K562 (cell line): ENCODE measurements around the gene TNRC6B. TPM values are rescaled to one million over a fixed set of nuclear protein-coding genes. Genes with fewer than 3 reads are reported as not detected.

ENCODE experiments used
- ATAC-seq: fragments of 200-7000 bp; cut with Tn5 transposase; 3 replicates; pipeline ENCODE4 v1.9.1; 2020; ENCODE audit warnings: moderate library complexity
- BruUV-seq: library from RNA; stranded (reverse); fragments of 400-500 nt; replicated peaks from 2 replicates; lab custom pipeline; 2021; lab: Mats Ljungman, UMichigan
- CTCF ChIA-PET: fragments of 300-600 bp; formaldehyde crosslinking; extraction: SDS; loops from one replicate; lab custom pipeline; 2021; ENCODE audit warnings: low intra/inter-chr PET ratio; lab: Yijun Ruan, JAX
- POLR2A ChIA-PET: fragments of 300-600, 350-650 bp; sonication (Branson Sonifier 250); formaldehyde crosslinking; extraction: SDS; loops from one replicate; lab custom pipeline; 2021; ENCODE audit warnings: antibody characterized with exemption, inconsistent platforms; lab: Yijun Ruan, JAX
- DNase-seq, 4 experiments: peaks; one replicate each; pipeline versions ENCODE4 v3.0.0 to v3.0.0-alpha.2; 2011 to 2018; ENCODE audit warnings: low spot score in 3 of 4, mixed read lengths in 3 of 4; ENCODE audit errors: extremely low read depth in 1 of 4
- FAIRE-seq: peaks from 2 replicates; lab custom pipeline; 2011; peaks lifted over from hg19 to GRCh38; lab: Jason Lieb, UNC
- H2AFZ ChIP-seq: 2 replicates; pipeline ENCODE4 v1.6.0; 2011; ENCODE audit warnings: low read depth, low read length, control low read depth, inconsistent platforms
- H3K27ac ChIP-seq: fragments of 200-600 bp; 3 replicates; pipeline ENCODE4 v1.8.0; 2011; ENCODE audit warnings: low read depth, mild to moderate bottlenecking, control low read depth, inconsistent platforms, low read length, moderate library complexity, mixed read lengths; ENCODE audit errors: extremely low read depth
- H3K27me3 ChIP-seq, 2 experiments: fragments of 300-600 bp in 1 of 2; 2 replicates in 1 of 2; 3 replicates in 1 of 2; pipeline versions ENCODE4 v1.6.0 to v1.8.0; 2011; ENCODE audit warnings: inconsistent platforms in 2 of 2, low read length in 2 of 2, mild to moderate bottlenecking in 1 of 2, mixed read lengths in 1 of 2, moderate library complexity in 1 of 2; ENCODE audit not compliant: control insufficient read depth in 2 of 2, insufficient read depth in 2 of 2
- H3K36me3 ChIP-seq: fragments of 300-600 bp; 3 replicates; pipeline ENCODE4 v1.8.0; 2011; ENCODE audit warnings: mild to moderate bottlenecking, low read length, inconsistent platforms; ENCODE audit not compliant: control insufficient read depth, insufficient read depth
- H3K4me1 ChIP-seq, 2 experiments: fragments of 200-600 bp in 1 of 2; replicated peaks in 1 of 2; 2 replicates in 1 of 2; 3 replicates in 1 of 2; pipeline versions ENCODE4 v1.5.1 to v1.8.0; 2011; ENCODE audit warnings: inconsistent platforms in 2 of 2, low read length in 2 of 2, mild to moderate bottlenecking in 1 of 2, mixed read lengths in 1 of 2, moderate library complexity in 1 of 2; ENCODE audit not compliant: control insufficient read depth in 2 of 2, insufficient read depth in 2 of 2
- H3K4me2 ChIP-seq: 2 replicates; pipeline ENCODE4 v1.6.1; 2011; ENCODE audit warnings: low read length, control low read depth, inconsistent platforms, mixed read lengths; ENCODE audit not compliant: insufficient read depth
- H3K4me3 ChIP-seq: fragments of 200-600 bp; sonication (generic), shearing (Covaris generic); 2 replicates; pipeline ENCODE4 v1.5.1; 2016; ENCODE audit warnings: control low read depth, inconsistent platforms
- H3K79me2 ChIP-seq: fragments of 200-600 bp; 3 replicates; pipeline ENCODE4 v1.8.0; 2011; ENCODE audit warnings: low read length, inconsistent platforms; ENCODE audit not compliant: control insufficient read depth, insufficient read depth
- H3K9ac ChIP-seq, 2 experiments: 2 replicates each; pipeline versions ENCODE4 v1.6.0 to v1.6.1; 2011; ENCODE audit warnings: low read depth in 2 of 2, low read length in 2 of 2, control low read depth in 1 of 2, inconsistent platforms in 1 of 2, mild to moderate bottlenecking in 1 of 2, mixed read lengths in 1 of 2; ENCODE audit not compliant: insufficient read depth in 1 of 2
- H3K9me1 ChIP-seq: one replicate; pipeline ENCODE4 v1.6.0; 2011; ENCODE audit warnings: inconsistent platforms, mild to moderate bottlenecking, low read length, moderate library complexity; ENCODE audit not compliant: control insufficient read depth, insufficient read depth
- H3K9me3 ChIP-seq: replicated peaks from 2 replicates; pipeline ENCODE4 v1.5.1; 2011; ENCODE audit warnings: low read depth, low read length, inconsistent platforms; ENCODE audit not compliant: control insufficient read depth, insufficient read depth
- H4K20me1 ChIP-seq: replicated peaks from 2 replicates; pipeline ENCODE4 v1.6.1; 2011; ENCODE audit warnings: low read length, inconsistent platforms, mixed read lengths; ENCODE audit not compliant: control insufficient read depth, insufficient read depth
- BRF1 ChIP-seq: IDR thresholded peaks from 3 replicates; pipeline ENCODE4 v1.6.1; 2011; ENCODE audit warnings: borderline replicate concordance, mild to moderate bottlenecking; ENCODE audit not compliant: insufficient read length; ENCODE audit errors: extremely low read depth
- CHD1 ChIP-seq: fragments of 200-600 bp; sonication (generic); IDR thresholded peaks from one replicate; pipeline ENCODE4 v1.6.1; 2012; ENCODE audit warnings: mild to moderate bottlenecking, moderate library complexity, low read length, inconsistent platforms
- GABPB2 ChIP-seq: fragments of 250-450 bp; sonication (Bioruptor Pico); conservative IDR thresholded peaks from 2 replicates; pipeline ENCODE4 v1.5.1; 2021; ENCODE audit warnings: mild to moderate bottlenecking
- MCM5 ChIP-seq: fragments of 450-650 bp; IDR thresholded peaks from 2 replicates; pipeline ENCODE4 v1.6.1; 2016; ENCODE audit warnings: low read depth
- RAD21 ChIP-seq, 2 experiments: fragments of 250-450 bp in 1 of 2; fragments of 450-650 bp in 1 of 2; sonication (Bioruptor Pico) in 1 of 2; formaldehyde crosslinking in 1 of 2; IDR thresholded peaks in 1 of 2; conservative IDR thresholded peaks in 1 of 2; 2 replicates each; pipeline versions ENCODE4 v1.4.0 to v1.8.0; 2020 to 2022; ENCODE audit warnings: mild to moderate bottlenecking in 2 of 2, moderate library complexity in 1 of 2
- SMAD2 ChIP-seq: fragments of 150-350 bp; IDR thresholded peaks from 2 replicates; pipeline ENCODE4 v1.6.1; 2014; ENCODE audit warnings: low read depth, mild to moderate bottlenecking, low read length
- SRSF9 ChIP-seq: fragments of 200-400 bp; formaldehyde crosslinking; IDR thresholded peaks from 2 replicates; pipeline ENCODE4 v1.6.1; 2017; ENCODE audit warnings: low read depth, low read length, borderline replicate concordance
- TCF15 ChIP-seq: fragments of 250-450 bp; sonication (Bioruptor Pico); IDR thresholded peaks from 2 replicates; pipeline ENCODE4 v1.8.0; 2022; ENCODE audit warnings: moderate library complexity, mild to moderate bottlenecking, inconsistent platforms
- TRIM24 ChIP-seq, 2 experiments: fragments of 450-650 bp; IDR thresholded peaks; 2 replicates each; pipeline ENCODE4 v1.6.1; 2016
- XRCC4 ChIP-seq: IDR thresholded peaks from one replicate; pipeline ENCODE4 v1.6.1; 2011; ENCODE audit not compliant: insufficient read depth, insufficient read length; ENCODE audit errors: extremely low read depth
- ZNF436 ChIP-seq: fragments of 250-450, 450-650 bp; sonication (Bioruptor Pico); formaldehyde crosslinking; IDR thresholded peaks from 2 replicates; pipeline ENCODE4 v1.7.0; 2020; ENCODE audit warnings: mild to moderate bottlenecking
- WGBS: fragments of 100-300 bp; shearing (Covaris generic); methylation state at CpG from one replicate; pipeline ENCODE4 v1.1.6; 2016; ENCODE audit warnings: low coverage, mixed read lengths; ENCODE audit not compliant: insufficient coverage; ENCODE audit errors: missing lambda C conversion rate; 5-methylcytosine and 5-hydroxymethylcytosine counted together
- in situ Hi-C: fragments of 300-500 bp; cut with MboI; formaldehyde crosslinking; loops from 4 replicates; pipeline ENCODE4 v1.15.0; 2018; ENCODE audit warnings: inconsistent platforms, mixed read lengths
- intact Hi-C: fragments of 100-400 bp; cut with micrococcal nuclease; formaldehyde crosslinking; loops from 2 replicates; pipeline ENCODE4 v1.14.2; 2022
- polyA plus RNA-seq, 8 experiments: library from polyadenylated mRNA; depleted of rRNA in 4 of 8; stranded (reverse) in 5 of 8; unstranded in 3 of 8; fragments of >200 nt; fragmentation: Nextera tagmentation in 2 of 8; fragmentation: Illumina TruSeq in 1 of 8; extraction: Ambion mirVana in 2 of 8; extraction: Trizol in 1 of 8; gene quantifications; 2 replicates each; pipeline versions ENCODE4 v1.2.1 to v1.2.3, GENCODE V29; 2011 to 2014; ENCODE audit warnings: inconsistent platforms in 1 of 8, missing spikeins in 1 of 8
- total RNA-seq, 7 experiments: library from RNA; depleted of rRNA in 6 of 7; stranded (reverse); fragments of >200 nt in 6 of 7; fragmentation: Illumina TruSeq in 2 of 7; extraction: Trizol in 2 of 7; gene quantifications; 2 replicates each; pipeline versions ENCODE4 v1.2.1 to v1.2.3, GENCODE V29; 2011 to 2021; ENCODE audit warnings: low replicate concordance in 1 of 7
- TF ChIP-seq, protein P1 (sequence below): fragments of 250-450 bp; sonication (Bioruptor Pico); IDR thresholded peaks from 2 replicates; pipeline ENCODE4 v1.8.0; 2022; ENCODE audit warnings: moderate library complexity, mild to moderate bottlenecking, inconsistent platforms

Gene TNRC6B
- total and polyA plus RNA-seq, 9 of the 15 experiments (the other 6 are each of a cell fraction or from before 2014, with no cell fraction given): 0.96 to 18.8 (median 10.8) TPM

DNA sequence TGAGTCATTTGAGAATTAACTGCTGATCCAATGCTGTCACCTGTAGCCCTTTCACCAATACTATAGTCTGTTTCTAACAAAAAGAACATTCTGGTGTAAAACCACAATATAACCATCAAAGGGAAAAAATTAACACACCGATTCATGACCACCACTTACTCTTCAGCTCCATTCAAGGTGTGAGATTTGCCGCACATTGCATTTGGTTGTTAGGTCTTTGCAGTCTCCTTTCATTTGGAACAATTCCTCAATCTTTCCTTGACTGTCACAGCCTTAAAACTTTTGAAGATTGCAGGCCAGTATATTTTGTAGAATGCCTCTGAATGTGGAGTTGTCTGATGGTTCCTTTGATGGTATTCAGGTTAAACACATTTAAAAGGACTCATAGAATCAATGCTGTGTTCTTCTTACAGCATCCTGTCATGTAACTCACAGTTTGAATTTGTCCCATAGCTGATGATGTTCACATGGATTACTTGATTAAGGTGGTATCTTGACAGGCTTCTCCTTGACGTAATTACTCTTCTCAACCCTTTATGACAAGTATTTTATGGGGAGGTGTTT lies 63.6 kb downstream of the TNRC6B start:
- ATAC-seq: no peak
- CTCF ChIA-PET: no interaction called here

More for the DNA sequence above, 63.6 kb downstream of the TNRC6B start:
- no peak overlapping the region for H3K27ac ChIP-seq
- intact Hi-C loops: no loop called here
- no peak overlapping the region for H3K4me2 ChIP-seq
- in situ Hi-C loops: no loop called here
- no peak overlapping the region for H2AFZ ChIP-seq
- DNase-seq: no peak
- no TSS peak for BruUV-seq
- no peaks in the 10 kb centered on the region for H3K9me3 ChIP-seq
- H3K4me1 ChIP-seq: peaks cover 0 to 8% of the 10 kb centered on the region in 2 experiments; a peak in 3 of 5 replicates
- FAIRE-seq: no peak
- no peak overlapping the region for H3K9ac ChIP-seq
- H4K20me1 ChIP-seq: peaks cover 15% of the 10 kb centered on the region
- no peak overlapping the region for H3K4me3 ChIP-seq
- H3K36me3 ChIP-seq: peaks cover 4% of the 10 kb centered on the region; the same call in 1 of the 3 replicates
- H3K79me2 ChIP-seq: peaks cover 39% of the 10 kb centered on the region
- 79% methylated on average over 3 of the region's 3 CpGs for WGBS
- H3K27me3 ChIP-seq: no peaks in the 10 kb centered on the region
- TF ChIP-seq CHD1 (no peak), BRF1 (no peak), SRSF9 (no peak), ZNF436 (CRISPR knock-in tag) (no peak), MCM5 (no peak), SMAD2 (no peak), GABPB2 (CRISPR knock-in tag) (no peak), TRIM24 (IDR thresholded peaks at IDR 0.05) (no peak), XRCC4 (no peak), TCF15 (CRISPR knock-in tag) (no peak), RAD21 (CRISPR knock-in tag; conservative IDR thresholded peaks at IDR 0.05 in 1 of 2, IDR thresholded peaks at IDR 0.05 in 1 of 2) (no peak)
- TF ChIP-seq, protein P1, sequence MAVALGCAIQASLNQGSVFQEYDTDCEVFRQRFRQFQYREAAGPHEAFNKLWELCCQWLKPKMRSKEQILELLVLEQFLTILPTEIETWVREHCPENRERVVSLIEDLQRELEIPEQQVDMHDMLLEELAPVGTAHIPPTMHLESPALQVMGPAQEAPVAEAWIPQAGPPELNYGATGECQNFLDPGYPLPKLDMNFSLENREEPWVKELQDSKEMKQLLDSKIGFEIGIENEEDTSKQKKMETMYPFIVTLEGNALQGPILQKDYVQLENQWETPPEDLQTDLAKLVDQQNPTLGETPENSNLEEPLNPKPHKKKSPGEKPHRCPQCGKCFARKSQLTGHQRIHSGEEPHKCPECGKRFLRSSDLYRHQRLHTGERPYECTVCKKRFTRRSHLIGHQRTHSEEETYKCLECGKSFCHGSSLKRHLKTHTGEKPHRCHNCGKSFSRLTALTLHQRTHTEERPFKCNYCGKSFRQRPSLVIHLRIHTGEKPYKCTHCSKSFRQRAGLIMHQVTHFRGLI (CRISPR knock-in tag): no peak
- POLR2A ChIA-PET: no interaction called here
- H3K9me1 ChIP-seq: peaks cover 2% of the 10 kb centered on the region
